GM20431 (cell line): ENCODE data around the gene DLX4.

ENCODE experiments used
- in situ Hi-C: fragments of 300-500 bp; cut with MseI, MboI; formaldehyde crosslinking; loops from one replicate; pipeline ENCODE4 v1.15.0; 2020; ENCODE audit warnings: low sequenced_read_pairs; ENCODE audit not compliant: unreplicated experiment

Gene DLX4

DNA sequence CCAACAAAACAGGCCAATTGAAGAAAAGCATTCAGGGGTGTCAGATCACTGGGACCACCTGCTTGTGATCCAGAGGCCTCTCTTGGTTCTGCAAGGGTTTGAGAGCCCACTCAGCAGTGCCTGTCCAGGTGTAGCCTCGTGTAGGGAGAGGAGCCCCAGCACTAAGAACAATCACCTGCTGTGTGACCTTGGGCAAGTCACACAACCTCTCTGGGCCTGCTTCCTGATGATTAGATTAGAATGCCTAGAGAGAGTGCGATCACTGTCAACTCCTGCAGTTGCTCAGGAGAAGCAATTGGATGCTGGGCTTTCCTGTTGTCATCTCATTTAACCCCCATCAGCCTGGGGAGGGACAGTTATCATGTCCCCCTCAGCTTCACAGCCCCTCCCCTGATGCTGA is 15.8 kb downstream of the DLX4 start:
- in situ Hi-C loops: loop anchor here (25.0 kb wide), 1 partner anchor 422 kb away; no protein-coding TSS in a partner anchor

DNA sequence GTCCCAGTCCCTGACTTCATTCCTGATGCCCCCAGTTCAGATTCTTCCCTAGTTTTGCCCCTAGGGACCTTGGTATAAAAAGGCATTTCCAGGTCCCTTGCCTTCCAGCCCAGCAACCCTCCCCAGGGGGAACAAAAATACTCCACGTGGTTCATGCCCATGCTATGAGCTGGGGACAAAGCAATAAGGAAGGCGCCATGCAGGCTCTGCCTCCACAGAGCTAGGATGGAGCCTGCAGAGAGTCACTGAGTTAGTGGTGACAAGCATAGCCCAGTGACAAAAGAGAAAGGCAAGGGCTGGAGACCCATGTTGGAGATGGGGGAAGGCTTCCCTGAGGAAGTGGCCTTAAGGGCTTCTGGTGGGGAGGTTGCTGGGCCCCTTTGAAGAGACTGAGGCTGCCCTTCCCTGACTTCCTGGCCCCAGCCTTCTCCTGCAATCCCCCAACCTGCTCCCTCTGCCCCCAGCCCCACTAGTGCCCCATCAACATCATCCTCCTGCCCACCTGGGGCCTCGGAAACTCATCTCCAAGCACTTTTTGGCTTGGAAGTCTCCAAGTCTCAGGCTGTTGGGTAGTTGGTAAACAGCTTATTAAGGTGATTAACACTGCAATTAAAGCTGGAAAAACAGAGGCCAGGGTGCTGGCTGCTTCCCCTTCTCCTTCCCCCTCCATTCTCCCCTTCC is 16.5 kb downstream of the DLX4 start:
- in situ Hi-C loops: loop anchor here (25.0 kb wide), 1 partner anchor 423 kb away; no protein-coding TSS in a partner anchor

- in situ Hi-C loops: loop anchor here (25.0 kb wide), 1 partner anchor 424 kb away; no protein-coding TSS in a partner anchor
Measured at GRCh38 chr17:49986396-49987289, 17.7 kb downstream of the DLX4 start.

DNA sequence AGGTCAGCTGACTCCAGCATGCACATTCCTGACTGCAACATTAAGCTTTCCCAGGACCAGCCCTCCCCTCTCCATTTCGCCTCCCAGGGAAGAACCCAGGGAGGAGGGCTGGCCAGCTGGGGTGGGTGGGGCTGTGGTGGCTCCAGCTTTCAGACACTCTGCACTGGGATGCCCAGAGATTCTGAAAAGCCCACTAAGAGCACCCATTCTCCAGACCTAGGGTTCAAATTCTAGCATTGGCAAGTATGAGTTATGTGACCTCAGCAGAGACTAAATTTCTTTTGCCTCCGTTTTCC is 18.2 kb downstream of the DLX4 start:
- in situ Hi-C loops: loop anchor here (25.0 kb wide), 1 partner anchor 425 kb away; no protein-coding TSS in a partner anchor

GRCh38 chr17:49987681-49988441 is 18.9 kb downstream of the DLX4 start:
- in situ Hi-C loops: loop anchor here (25.0 kb wide), 1 partner anchor 426 kb away; no protein-coding TSS in a partner anchor

- in situ Hi-C loops: loop anchor here (25.0 kb wide), 1 partner anchor 427 kb away; no protein-coding TSS in a partner anchor
Measured at GRCh38 chr17:49989518-49989880, 20.5 kb downstream of the DLX4 start.

DNA sequence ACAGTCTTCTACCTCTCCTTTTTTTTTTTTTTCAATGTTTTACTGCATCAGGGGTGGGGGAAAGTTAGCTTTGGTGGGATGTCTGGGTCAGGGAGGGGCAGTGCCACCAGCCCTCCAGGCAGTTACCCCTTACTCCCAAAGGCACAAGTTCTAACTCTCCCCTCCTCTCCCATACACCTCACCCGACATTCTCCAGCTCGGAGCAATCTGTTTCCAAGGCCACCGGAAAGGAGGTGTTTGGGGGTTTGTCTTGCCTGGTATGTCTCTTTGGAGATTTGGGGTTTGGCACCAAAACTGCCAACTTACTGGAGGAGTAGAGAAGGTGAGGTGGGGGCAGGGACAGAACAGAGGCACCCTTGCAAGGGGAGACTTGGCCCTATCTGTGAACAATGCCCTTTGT is 21.3 kb downstream of the DLX4 start:
- in situ Hi-C loops: loop anchor here (10.0 to 25.0 kb wide), 2 partner anchors 126 to 428 kb away; no protein-coding TSS in a partner anchor

DNA sequence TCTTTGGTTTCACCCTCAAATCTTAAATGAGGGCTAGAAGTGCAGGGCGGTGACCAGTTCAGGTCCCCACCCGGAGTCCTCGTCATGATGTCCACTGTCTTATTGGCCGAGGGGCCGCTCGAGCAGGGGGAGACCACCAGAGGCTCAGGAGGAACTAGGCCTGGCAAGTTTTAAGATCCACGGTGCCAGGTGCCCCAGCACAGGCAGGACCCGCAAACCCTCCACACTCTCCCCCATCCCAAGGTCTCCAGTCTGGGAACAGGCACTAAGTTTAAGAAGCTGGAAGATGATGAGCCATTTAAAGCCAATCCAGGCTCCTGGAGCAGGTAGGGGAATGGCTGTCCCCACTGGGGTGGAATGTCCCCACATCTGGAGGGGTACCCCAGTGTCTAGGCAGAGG is 21.9 kb downstream of the DLX4 start:
- in situ Hi-C loops: loop anchor here (10.0 to 25.0 kb wide), 2 partner anchors 126 to 429 kb away; no protein-coding TSS in a partner anchor

GRCh38 chr17:49991409-49991808 is 22.4 kb downstream of the DLX4 start:
- in situ Hi-C loops: loop anchor here (10.0 to 25.0 kb wide), 2 partner anchors 127 to 429 kb away; no protein-coding TSS in a partner anchor

GRCh38 chr17:49992191-49992932 is 23.4 kb downstream of the DLX4 start:
- in situ Hi-C loops: loop anchor here (10.0 to 25.0 kb wide), 2 partner anchors 128 to 430 kb away; no protein-coding TSS in a partner anchor

DNA sequence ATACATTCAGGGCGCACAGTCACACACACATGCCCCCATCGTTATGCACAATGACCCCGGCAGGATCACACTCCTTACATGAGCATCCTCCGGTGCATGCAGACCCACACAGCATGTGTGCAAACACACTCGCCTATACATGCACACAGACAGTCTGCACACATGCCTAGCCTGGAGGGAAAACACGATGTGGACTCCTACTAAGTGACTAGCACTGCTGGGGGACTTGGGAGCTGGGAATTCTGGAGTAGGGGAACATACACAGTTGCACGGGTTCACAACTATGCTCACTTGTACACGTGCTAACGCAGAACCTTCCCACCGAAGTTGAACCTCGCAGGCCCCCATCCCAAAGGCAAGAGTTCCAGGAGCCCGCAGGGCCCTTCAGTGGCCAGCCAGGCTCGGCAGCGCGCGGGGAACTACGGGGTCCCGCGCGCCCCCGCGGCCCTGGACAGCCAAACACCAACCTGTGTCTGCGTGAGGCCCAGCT is 24.0 kb downstream of the DLX4 start:
- in situ Hi-C loops: loop anchor here (10.0 to 25.0 kb wide), 2 partner anchors 128 to 431 kb away; no protein-coding TSS in a partner anchor

DNA sequence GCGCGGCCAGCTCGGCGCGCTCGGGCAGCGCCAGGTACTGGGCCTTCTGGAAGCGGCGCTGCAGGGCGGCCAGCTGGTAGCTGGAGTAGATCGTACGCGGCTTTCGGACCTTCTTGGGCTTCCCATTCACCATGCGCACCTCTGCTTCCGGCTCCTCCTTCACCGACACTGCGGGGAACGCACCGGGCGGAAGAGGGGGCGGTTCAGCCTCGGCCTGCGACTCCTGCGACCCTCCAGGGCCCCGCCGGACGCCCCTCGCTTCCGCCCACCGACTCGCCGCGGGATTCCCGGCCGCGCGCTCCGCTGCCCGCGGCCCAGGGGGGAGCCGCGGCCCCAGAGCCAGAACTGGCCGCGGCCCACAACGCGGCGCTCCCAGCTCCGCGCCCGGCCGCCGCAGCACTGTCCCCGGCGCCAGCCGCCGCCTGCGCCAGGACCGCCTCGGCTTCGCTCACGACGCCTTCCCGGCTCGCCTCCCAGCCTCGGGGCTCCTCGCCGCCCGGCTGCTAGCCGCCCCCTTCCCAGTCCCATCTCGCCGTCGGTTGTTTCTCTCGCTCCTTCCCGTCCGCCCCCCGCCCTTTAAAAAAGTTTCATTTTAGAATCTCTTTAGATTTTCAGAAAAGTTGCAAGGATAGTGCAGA is 24.6 kb downstream of the DLX4 start:
- in situ Hi-C loops: loop anchor here (10.0 to 25.0 kb wide), 2 partner anchors 129 to 431 kb away; no protein-coding TSS in a partner anchor

DNA sequence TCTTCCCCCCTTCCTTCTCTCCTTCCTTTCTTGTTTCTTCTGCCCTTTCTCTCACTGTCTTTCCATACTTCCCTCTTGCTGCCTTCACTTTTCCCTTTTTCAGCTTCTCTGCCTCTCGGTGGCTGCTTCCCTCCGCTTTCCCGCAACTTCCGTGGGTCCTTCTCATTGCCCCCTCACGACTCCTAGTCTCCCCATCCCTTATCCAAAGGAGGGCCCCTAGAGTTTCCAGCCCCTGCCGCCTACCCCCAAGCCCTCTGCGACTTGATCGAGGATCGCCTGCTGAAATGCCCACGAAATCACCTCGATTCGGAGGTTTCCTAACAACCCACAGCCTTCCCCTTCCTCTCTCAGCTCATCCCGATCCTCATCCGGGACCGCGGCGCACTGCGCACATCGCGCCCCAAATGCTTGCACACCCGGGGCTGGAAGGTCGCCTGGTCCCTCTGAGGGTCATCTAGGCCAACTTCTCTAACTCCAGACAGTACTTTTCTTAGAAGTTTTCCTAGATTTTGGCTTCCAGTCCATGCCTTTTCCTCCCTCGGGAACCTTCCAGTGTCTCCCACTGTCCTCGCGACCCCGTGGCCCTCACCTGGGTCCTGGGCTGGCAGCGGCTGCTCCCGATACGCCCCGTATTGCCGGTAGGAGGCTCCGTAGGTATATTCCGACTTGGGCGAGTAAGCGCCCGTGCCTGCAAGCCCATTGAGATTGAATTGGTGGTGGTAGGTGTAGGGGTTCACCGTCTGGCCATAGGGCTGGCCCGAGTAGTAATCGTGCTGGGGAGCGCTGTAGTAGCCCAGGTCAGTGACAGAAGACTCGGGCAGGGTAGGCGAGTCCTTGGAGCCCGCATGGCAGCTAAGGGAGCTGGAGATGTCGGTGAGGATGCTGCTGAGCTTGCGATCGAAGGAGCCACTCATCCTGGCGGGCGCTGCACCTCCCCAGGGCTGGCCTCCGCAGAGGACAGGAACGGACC is 25.4 kb downstream of the DLX4 start:
- in situ Hi-C loops: loop anchor here (10.0 to 25.0 kb wide), 2 partner anchors 130 to 432 kb away; no protein-coding TSS in a partner anchor

- in situ Hi-C loops: loop anchor here (10.0 to 25.0 kb wide), 2 partner anchors 130 to 433 kb away; no protein-coding TSS in a partner anchor
Measured at GRCh38 chr17:49995055-49995738, 26.2 kb downstream of the DLX4 start, which contains the start of gene DLX3. DLX3 (minus strand) TSS chr17:49995224; CDS start chr17:49994998, 226 bp downstream.

DNA sequence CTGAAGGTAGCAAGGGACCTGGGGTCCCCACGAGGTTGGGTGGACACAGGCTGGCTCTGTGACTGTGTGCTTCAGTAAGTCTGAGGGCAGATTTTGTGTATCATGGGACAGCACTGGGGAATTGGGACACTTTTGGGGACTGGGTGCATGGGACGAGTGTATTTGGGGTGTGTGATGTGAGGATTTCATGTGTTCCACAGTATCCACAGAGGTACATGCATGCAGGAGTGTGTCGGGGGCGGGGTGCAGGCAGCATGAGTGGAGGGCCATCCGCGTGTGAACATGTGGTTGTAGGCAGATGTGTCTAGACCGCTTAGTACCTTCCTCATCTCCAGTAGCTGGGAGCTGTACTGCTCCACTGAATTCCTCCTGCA is 27.1 kb downstream of the DLX4 start:
- in situ Hi-C loops: loop anchor here (10.0 to 25.0 kb wide), 2 partner anchors 131 to 434 kb away; no protein-coding TSS in a partner anchor

DNA sequence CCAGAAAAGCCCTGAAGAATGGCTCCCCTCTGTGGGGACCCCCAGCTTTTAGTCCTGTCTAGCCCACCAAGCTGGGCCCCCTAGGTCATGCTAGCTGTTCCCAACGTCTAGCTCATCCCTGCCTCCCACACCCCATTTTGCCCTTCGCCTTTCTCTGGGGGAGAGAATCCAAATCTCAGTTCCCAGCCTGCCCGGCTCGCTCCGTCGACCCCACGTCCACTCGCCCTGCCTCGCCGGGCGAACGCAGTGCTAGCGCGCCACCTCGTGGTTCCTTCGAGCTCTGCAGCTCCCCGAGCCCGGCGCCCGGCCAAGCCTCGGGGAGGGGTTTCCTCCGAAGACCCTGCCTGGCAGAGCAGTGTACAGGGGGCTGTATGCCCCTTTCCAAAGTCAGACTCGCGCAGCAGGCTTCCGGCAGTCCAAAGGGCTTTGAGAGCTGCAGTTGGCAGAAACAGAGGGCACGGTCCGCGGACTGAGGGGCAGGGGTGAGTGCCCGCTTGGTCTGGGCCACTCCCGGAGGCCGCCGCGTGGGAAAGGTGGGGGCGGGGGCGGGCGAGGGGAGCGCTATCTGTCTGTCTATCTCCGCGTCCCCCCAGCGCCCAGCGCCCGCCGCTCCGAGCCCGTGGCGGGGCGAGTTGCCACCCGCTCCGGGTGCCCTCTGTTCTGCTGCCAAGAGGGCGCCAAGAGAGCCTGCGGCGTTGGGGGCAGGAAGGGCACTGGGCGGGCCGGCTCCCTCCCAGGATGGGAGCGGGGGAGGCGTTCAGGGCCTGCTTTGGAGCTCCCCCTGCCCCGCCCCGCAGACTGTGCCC is 27.7 kb downstream of the DLX4 start:
- in situ Hi-C loops: loop anchor here (10.0 to 25.0 kb wide), 2 partner anchors 132 to 434 kb away; no protein-coding TSS in a partner anchor
